OCI-LY1 (cell line): ENCODE data around the gene LDLRAD3.

Experiments used
- CTCF ChIP-seq: fragments of 200-600 bp; sonication (generic), shearing (Covaris generic); IDR thresholded peaks from 2 replicates; pipeline ENCODE4 v1.5.1; 2017; ENCODE audit warnings: mild to moderate bottlenecking, antibody characterized with exemption, low read length, moderate library complexity, mixed read lengths
- EZH2 ChIP-seq: fragments of 200-600 bp; sonication (generic), shearing (Covaris generic); IDR thresholded peaks from 2 replicates; pipeline ENCODE4 v1.8.0; 2017; ENCODE audit warnings: borderline replicate concordance, mixed run types, mild to moderate bottlenecking, antibody characterized with exemption, low read length, moderate library complexity, mixed read lengths

- TF ChIP-seq EZH2: no peak
- TF ChIP-seq CTCF: no peak
Observed at GRCh38 chr11:36278531-36279282, 334.8 kb downstream of the LDLRAD3 start.
